ENCODE data around the gene ATP4B.

DNA sequence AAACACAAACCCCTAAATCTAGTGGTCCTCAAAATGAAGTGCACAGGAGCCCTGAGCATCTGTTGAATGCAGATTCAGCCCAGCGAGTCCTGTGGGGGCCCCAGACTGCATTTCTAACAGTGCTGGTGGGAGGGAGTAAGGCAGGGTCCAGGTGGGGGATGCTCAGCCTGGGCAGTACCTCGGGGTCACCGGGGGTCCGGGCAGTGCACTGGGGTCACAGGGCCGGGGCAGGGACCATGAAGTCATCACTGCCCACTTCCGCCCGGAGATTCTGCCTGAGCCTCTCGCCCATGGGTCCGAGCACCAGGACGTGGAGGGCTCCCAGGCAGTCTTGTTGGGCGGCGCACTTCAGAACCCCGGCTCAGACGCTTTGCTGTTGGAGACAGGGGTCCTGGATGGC lies 838 bp upstream of the ATP4B start:
- no peak for TF ChIP-seq SIN3A (IDR thresholded peaks at IDR 0.05; ENCODE audit: borderline replicate concordance, insufficient read depth, low read depth, low read length)
- TF ChIP-seq CTCF (IDR thresholded peaks at IDR 0.05) = no peak
- no peak for TF ChIP-seq REST (IDR thresholded peaks at IDR 0.05; ENCODE audit: insufficient read depth in 1 of 2, low read depth in 2 of 2, low read length in 1 of 2)
